COLO668 (cell line): ENCODE measurements around the gene RPL27.

ENCODE experiments used
- DNase-seq: peaks from one replicate; lab custom pipeline; 2025; ENCODE audit not compliant: unreplicated experiment; lab: John Stamatoyannopoulos, UW

RPL27 gene

DNA sequence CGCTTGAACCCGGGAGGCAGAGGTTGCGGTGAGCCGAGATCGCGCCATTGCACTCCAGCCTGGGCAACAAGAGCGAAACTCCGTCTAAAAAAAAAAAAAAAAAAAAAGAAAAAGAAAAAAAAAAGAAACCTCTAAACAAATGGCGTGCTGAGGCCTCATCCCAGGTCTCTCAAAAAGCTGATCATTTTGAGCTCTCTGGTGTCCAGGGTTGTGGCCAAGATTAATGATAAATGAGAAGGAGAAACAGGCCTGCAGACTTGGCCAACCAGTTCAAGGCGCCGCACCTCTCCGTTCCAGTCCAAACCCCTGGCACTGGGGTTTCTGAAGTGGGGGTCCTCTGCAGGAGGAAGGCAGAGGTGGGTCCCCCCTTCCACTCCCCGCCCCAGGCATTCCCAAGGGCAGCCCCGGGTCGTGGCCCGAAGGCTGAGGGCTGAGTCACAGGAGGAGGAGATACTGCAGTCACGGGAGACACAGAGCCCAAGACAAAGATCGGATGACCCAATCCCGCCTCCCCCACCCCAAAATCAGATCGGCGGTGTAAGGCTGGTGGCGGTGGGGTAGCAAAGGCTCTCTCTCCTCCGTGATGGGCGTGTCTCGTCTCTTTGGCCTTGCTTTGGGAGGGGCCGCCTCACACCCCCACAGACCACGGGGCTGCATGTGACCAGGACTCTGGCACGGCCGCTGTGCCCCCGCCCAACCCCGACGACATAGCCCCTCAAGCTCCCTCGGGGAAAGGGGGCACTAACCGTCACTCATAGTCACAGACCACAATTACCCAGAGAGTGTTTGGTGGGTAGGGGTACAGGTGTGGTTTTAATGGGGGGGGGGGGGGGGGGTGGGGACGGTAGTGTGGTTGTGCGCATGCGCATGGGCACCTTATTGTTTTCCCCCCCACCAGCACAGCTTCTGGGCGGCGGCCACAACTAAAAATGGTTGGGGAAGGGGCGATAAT is 22.8 kb downstream of the RPL27 start:
- DNase-seq: no peak

- peak; percentile 67 for DNase-seq
Measured at GRCh38 chr17:43021741-43022512, 23.7 kb downstream of the RPL27 start, which contains the start of gene VAT1. VAT1 (minus strand) TSS chr17:43022385; CDS start chr17:43022322, 63 bp downstream.

- peak; percentile 65 for DNase-seq
Measured at GRCh38 chr17:43024407-43025289, 26.4 kb downstream of the RPL27 start, which contains the start of gene RND2. RND2 (plus strand) TSS chr17:43025231; CDS start chr17:43025348, 117 bp downstream.

GRCh38 chr17:43025290-43025657 is 27.1 kb downstream of the RPL27 start:
- DNase-seq: no peak

DNA sequence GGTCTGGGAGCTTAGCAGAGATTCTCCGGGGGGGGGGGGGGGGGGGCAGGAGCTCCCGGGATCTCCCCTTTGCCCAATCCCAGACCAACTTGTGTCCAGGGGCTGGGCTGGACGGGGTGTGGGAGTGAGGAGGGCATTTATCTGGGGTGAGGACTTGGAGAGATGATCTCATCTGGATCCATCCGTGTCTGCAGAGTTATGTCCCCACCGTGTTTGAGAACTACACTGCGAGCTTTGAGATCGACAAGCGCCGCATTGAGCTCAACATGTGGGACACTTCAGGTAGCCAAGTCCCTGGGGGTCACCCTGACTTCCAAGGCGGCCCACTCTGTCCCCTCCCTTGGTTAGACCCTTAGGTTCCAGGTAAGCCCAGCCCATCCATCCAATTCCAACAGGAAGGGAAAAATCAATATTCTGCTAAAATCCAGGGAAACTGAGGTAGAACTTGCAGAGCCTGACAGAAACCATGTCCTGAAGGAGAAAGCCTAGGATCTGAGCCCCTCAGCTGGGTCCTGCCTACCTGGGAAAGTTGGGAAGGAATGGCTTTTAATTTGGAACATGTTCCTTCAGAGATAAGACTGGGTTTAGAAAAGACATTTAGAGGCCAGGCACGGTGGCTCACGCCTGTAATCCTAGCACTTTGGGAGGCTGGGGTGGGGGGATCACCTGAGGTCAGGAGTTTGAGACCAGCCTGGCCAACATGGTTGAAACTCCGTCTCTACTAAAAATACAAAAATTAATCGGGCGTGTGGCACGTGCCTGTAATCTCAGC is 27.7 kb downstream of the RPL27 start:
- DNase-seq: no peak

GRCh38 chr17:43026595-43026994 is 28.4 kb downstream of the RPL27 start:
- no peak for DNase-seq

GRCh38 chr17:43027091-43028032 is 29.1 kb downstream of the RPL27 start:
- DNase-seq: no peak

DNA sequence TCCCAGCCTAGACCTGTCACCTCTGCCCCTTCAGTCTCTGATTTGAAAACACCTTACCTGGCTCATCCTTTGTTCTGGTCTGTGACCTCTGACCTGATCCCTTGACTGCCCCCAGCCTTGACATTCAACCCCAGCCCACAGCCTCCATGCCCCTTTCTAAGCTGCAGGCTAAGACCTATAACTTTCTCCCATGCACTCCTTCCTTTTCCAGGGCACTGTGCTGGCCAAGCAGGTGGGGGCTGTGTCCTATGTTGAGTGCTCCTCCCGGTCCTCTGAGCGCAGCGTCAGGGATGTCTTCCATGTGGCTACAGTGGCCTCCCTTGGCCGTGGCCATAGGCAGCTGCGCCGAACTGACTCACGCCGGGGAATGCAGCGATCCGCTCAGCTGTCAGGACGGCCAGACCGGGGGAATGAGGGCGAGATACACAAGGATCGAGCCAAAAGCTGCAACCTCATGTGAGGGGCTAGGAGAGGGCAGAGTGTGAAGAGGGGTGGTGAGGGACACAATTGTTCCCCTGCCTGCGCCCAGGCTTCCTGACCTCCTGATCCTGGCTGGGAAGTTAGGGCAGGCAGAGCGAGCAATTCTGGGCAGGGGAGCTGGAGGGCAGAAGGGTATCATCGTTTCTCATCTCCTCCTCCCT is 30.1 kb downstream of the RPL27 start:
- no peak for DNase-seq

DNA sequence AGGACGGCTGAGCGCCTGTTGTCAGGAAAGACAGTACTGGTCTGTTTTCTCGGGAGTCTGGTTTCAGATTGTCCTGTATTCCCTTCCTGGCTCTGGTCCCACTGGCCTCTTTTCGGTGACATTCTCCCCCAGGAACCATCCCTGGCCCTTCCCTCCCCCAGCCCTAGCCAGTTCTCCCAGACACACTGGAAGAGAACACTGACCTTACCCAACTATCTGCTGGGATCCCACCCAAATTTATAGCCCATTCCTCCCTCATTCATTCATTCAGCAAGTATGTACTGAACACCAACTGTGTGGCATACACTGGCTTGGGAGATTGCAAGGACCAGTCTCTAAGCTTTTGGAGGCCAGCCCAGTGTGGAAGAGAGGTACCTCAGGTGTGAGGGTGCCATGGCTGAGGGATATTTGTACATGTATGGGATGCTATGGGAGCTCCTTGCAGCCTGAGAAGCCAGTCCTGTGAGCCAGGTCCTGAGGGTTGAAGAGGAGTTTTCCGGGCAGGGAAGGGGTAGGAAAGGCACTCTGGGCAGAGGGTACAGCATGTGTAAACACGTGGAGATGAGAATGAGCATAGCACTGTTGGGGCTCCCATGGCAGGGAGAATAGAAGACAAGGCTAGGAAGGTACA is 32.0 kb downstream of the RPL27 start:
- DNase-seq: no peak

GRCh38 chr17:43031666-43032065 is 33.4 kb downstream of the RPL27 start:
- no peak for DNase-seq

DNA sequence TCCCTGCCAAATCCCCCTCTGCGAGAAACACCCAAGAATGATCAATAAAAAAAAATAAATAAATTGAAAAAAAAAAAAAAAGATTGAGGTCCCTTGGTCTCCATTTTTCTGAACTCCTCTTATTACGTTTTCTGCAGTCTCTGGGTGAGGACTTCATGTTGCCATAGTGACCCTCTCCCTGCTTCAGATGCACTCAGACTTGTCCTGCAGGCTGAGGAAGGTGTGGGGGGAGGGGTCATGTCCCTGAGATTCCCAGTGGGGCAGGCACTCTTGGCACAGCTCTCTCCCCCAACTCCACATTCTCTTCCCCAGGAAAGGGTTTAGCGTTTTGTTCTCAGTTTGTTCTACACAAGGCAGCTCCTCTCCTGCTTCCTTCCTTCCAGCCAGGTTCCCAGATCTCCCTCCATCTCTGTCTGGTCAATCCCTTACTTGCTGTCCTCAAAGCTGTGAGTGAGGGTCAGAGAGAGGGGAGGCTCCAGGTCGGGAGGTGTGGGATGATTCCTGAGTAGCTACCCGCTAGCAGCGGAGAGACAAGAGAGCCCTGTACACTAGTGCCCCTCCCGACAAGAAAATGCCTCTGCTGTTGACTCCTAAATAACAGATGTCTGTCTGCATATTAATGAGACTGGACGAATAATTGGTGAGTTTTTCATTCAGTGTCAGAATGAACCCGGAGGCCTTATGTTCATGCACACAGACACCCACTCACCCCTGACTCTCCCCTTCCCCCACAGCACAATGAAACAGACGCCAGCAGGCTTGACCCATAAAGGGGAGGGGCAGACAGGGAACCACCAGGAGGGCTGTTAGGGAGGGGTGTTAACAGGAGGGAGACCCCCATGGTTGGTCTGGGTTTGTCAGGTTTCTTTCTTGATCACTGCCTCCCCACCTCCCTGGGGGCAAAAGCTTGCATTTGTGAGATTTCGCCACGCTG is 36.0 kb downstream of the RPL27 start:
- DNase-seq: no peak

- no peak for DNase-seq
Measured at GRCh38 chr17:43034894-43035293, 36.7 kb downstream of the RPL27 start.

- no peak for DNase-seq
Measured at GRCh38 chr17:43039646-43040045, 41.4 kb downstream of the RPL27 start.

GRCh38 chr17:43040655-43041054 is 42.4 kb downstream of the RPL27 start:
- DNase-seq: no peak

DNA sequence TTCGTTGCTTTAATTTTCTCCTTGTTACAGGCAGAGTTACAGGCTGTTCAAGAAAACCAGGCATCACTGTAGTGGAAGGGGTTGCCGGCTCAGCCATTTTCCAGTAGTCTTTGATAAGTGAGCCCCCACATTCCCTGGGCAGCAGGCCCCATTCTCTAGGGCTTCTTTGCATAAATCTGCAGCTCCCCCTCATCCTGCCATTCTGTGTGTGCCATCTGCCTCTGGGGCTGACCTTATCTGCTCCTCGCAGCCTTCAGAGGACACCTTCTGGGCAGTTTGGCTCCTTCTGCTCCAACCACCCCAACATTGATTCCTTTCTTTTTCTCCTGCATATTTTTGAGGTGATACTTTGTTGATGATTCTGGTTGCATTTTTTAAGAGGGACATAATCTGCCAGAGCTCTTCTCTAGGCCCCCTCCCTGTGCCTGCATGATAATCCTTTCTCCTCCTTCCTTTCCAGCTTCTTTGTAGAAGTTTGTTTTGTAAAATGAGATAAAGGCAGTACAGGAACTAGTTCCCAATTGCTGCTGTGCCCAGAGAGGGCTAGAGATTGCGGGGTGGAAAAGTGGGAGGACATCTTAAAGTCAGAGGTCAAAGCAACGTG is 43.9 kb downstream of the RPL27 start:
- DNase-seq: no peak

DNA sequence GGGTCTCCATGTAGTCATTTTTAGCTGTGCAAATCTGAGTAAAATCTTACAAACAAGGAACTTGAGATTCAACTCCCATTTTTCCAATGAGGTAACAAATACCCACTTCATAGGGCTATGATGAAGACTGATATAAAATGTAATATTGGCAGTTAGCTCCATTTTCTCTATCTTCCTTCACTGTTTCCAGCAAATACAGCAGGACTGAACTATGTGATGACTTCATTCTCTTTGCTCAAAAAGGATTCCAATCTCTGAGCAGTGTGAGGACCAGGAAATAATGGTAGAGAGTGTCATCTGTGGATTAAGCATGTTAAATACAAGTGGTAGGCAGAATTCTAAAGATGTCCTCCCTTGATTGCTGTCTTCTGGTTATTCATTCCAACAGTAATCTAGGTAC is 45.1 kb downstream of the RPL27 start:
- DNase-seq: no peak

DNA sequence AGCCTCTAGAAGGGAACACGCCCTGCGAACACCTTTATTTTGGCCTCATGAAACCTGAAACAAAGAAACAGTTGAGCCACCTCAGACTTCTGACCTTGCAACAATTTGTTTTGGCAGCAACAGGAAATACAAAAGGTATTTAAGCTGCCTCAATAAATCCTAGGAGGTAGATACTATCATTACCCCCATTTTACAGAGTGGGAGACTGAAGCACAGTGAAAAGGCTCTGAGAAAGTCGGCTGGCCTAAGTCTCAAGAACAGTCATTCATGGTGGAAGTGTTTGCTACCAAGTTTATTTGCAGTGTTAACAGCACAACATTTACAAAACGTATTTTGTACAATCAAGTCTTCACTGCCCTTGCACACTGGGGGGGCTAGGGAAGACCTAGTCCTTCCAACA is 45.8 kb downstream of the RPL27 start:
- no peak for DNase-seq
